ENCODE measurements around the gene IL23A. TPM values are rescaled to one million over a fixed set of nuclear protein-coding genes. Genes with fewer than 3 reads are reported as not detected.

The IL23A gene
- total and polyA plus RNA-seq, 2 of the 13 experiments (the other 11 are each of a cell fraction or from before 2014, with no cell fraction given), result 0.33 to 0.35 TPM

DNA sequence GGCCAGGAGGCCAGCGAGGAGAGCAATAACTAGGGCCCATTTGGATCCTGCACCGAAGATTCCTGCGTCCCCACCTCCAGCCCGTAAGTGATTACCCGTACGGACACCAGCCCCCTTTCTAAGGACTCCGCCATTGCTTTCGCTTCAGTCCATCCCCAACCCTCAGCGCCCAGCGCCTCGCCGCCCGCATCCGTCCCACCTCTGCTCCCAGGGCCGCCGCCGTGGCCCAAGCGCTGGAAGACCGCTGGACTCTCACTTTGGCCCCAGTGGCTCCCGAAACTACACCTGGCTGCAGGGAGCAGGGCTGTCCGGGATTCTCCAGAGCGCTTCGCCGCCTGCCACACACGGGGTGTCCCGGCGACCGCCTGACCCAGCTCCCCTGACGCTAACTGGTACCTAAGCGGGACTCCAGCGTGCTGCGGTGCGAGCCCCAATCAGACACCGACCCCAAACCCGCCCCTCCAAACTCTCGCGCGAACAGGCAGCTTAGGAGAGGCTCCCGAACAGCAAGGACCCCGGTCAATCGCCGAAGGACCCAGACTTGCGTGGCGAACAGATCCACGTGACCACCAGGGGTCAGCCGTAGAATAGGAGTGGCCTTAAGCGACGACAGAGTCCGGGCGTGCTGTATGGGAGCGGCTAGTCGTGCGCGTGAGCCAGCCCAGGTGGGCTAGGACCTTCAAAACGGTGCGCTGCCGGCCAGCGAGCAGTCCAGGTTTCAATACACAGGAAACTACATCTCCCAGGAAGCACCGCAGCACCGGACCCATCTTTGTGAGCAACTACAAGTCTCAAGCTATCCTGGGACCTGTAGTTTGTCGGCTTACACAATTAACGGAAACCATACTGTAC, 22.8 kb upstream of the IL23A start, which contains the start of gene CNPY2 (continued):
- TF ChIP-seq BRD4 (CRISPR knock-in tag; IDR thresholded peaks at IDR 0.05) (peak; percentile 89), ZSCAN9 (CRISPR knock-in tag; IDR thresholded peaks at IDR 0.05; ENCODE audit: borderline replicate concordance) (peak; percentile 68), ZNF598 (CRISPR knock-in tag; IDR thresholded peaks at IDR 0.05; ENCODE audit: borderline replicate concordance) (0 out of 2 replicates have a peak, but pooled peaks have one; percentile 19), NFYC (CRISPR knock-in tag; IDR thresholded peaks at IDR 0.05) (peak; percentile 71), ZNF577 (CRISPR knock-in tag; IDR thresholded peaks at IDR 0.05; ENCODE audit: borderline replicate concordance, low read depth) (no peak)
- TF ChIP-seq, protein P1, sequence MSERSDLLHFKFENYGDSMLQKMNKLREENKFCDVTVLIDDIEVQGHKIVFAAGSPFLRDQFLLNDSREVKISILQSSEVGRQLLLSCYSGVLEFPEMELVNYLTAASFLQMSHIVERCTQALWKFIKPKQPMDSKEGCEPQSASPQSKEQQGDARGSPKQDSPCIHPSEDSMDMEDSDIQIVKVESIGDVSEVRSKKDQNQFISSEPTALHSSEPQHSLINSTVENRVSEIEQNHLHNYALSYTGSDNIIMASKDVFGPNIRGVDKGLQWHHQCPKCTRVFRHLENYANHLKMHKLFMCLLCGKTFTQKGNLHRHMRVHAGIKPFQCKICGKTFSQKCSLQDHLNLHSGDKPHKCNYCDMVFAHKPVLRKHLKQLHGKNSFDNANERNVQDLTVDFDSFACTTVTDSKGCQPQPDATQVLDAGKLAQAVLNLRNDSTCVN (CRISPR knock-in tag; IDR thresholded peaks at IDR 0.05; ENCODE audit: borderline replicate concordance), result peak; percentile 17; the same call in 1 of the 2 replicates
- TF ChIP-seq, protein P2, sequence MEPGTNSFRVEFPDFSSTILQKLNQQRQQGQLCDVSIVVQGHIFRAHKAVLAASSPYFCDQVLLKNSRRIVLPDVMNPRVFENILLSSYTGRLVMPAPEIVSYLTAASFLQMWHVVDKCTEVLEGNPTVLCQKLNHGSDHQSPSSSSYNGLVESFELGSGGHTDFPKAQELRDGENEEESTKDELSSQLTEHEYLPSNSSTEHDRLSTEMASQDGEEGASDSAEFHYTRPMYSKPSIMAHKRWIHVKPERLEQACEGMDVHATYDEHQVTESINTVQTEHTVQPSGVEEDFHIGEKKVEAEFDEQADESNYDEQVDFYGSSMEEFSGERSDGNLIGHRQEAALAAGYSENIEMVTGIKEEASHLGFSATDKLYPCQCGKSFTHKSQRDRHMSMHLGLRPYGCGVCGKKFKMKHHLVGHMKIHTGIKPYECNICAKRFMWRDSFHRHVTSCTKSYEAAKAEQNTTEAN (CRISPR knock-in tag; conservative IDR thresholded peaks at IDR 0.05), result peak; percentile 90
- TF ChIP-seq, protein P3, sequence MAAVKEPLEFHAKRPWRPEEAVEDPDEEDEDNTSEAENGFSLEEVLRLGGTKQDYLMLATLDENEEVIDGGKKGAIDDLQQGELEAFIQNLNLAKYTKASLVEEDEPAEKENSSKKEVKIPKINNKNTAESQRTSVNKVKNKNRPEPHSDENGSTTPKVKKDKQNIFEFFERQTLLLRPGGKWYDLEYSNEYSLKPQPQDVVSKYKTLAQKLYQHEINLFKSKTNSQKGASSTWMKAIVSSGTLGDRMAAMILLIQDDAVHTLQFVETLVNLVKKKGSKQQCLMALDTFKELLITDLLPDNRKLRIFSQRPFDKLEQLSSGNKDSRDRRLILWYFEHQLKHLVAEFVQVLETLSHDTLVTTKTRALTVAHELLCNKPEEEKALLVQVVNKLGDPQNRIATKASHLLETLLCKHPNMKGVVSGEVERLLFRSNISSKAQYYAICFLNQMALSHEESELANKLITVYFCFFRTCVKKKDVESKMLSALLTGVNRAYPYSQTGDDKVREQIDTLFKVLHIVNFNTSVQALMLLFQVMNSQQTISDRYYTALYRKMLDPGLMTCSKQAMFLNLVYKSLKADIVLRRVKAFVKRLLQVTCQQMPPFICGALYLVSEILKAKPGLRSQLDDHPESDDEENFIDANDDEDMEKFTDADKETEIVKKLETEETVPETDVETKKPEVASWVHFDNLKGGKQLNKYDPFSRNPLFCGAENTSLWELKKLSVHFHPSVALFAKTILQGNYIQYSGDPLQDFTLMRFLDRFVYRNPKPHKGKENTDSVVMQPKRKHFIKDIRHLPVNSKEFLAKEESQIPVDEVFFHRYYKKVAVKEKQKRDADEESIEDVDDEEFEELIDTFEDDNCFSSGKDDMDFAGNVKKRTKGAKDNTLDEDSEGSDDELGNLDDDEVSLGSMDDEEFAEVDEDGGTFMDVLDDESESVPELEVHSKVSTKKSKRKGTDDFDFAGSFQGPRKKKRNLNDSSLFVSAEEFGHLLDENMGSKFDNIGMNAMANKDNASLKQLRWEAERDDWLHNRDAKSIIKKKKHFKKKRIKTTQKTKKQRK (IDR thresholded peaks at IDR 0.05; ENCODE audit: low read length), result no peak
- TF ChIP-seq, protein P4, sequence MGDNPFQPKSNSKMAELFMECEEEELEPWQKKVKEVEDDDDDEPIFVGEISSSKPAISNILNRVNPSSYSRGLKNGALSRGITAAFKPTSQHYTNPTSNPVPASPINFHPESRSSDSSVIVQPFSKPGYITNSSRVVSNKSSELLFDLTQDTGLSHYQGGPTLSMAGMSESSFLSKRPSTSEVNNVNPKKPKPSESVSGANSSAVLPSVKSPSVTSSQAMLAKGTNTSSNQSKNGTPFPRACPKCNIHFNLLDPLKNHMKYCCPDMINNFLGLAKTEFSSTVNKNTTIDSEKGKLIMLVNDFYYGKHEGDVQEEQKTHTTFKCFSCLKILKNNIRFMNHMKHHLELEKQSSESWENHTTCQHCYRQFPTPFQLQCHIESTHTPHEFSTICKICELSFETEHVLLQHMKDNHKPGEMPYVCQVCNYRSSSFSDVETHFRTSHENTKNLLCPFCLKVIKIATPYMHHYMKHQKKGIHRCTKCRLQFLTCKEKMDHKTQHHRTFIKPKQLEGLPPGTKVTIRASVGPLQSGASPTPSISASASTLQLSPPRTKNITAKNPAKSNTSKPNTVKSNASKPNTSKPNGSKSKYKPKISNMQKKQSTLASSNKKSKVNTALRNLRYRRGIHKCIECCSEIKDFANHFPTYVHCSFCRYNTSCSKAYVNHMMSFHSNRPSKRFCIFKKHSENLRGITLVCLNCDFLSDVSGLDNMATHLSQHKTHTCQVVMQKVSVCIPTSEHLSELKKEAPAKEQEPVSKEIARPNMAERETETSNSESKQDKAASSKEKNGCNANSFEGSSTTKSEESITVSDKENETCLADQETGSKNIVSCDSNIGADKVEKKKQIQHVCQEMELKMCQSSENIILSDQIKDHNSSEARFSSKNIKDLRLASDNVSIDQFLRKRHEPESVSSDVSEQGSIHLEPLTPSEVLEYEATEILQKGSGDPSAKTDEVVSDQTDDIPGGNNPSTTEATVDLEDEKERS (CRISPR knock-in tag; IDR thresholded peaks at IDR 0.05), result no peak
- TF ChIP-seq, protein P5, sequence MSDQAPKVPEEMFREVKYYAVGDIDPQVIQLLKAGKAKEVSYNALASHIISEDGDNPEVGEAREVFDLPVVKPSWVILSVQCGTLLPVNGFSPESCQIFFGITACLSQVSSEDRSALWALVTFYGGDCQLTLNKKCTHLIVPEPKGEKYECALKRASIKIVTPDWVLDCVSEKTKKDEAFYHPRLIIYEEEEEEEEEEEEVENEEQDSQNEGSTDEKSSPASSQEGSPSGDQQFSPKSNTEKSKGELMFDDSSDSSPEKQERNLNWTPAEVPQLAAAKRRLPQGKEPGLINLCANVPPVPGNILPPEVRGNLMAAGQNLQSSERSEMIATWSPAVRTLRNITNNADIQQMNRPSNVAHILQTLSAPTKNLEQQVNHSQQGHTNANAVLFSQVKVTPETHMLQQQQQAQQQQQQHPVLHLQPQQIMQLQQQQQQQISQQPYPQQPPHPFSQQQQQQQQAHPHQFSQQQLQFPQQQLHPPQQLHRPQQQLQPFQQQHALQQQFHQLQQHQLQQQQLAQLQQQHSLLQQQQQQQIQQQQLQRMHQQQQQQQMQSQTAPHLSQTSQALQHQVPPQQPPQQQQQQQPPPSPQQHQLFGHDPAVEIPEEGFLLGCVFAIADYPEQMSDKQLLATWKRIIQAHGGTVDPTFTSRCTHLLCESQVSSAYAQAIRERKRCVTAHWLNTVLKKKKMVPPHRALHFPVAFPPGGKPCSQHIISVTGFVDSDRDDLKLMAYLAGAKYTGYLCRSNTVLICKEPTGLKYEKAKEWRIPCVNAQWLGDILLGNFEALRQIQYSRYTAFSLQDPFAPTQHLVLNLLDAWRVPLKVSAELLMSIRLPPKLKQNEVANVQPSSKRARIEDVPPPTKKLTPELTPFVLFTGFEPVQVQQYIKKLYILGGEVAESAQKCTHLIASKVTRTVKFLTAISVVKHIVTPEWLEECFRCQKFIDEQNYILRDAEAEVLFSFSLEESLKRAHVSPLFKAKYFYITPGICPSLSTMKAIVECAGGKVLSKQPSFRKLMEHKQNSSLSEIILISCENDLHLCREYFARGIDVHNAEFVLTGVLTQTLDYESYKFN (CRISPR knock-in tag; conservative IDR thresholded peaks at IDR 0.05), result peak; percentile 60
- TF ChIP-seq, protein P6, sequence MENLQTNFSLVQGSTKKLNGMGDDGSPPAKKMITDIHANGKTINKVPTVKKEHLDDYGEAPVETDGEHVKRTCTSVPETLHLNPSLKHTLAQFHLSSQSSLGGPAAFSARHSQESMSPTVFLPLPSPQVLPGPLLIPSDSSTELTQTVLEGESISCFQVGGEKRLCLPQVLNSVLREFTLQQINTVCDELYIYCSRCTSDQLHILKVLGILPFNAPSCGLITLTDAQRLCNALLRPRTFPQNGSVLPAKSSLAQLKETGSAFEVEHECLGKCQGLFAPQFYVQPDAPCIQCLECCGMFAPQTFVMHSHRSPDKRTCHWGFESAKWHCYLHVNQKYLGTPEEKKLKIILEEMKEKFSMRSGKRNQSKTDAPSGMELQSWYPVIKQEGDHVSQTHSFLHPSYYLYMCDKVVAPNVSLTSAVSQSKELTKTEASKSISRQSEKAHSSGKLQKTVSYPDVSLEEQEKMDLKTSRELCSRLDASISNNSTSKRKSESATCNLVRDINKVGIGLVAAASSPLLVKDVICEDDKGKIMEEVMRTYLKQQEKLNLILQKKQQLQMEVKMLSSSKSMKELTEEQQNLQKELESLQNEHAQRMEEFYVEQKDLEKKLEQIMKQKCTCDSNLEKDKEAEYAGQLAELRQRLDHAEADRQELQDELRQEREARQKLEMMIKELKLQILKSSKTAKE (CRISPR knock-in tag; IDR thresholded peaks at IDR 0.05; ENCODE audit: borderline replicate concordance), result 0 out of 2 replicates have a peak, but pooled peaks have one; percentile 45

All from HepG2 (cell line).